CD4-positive, alpha-beta T cell (primary cell): Measurements from ENCODE around the gene C4orf50. TPM values are rescaled to one million over a fixed set of nuclear protein-coding genes. Genes with fewer than 3 reads are reported as not detected.

Experiments
- ATAC-seq: fragments of 200-7000 bp; cut with Tn5 transposase; one replicate; pipeline ENCODE4 v1.10.0; 2022; ENCODE audit warnings: mild to moderate bottlenecking; ENCODE audit not compliant: poor library complexity
- CTCF ChIA-PET: fragments of 350-600 bp; sonication (Branson Sonifier 250); formaldehyde crosslinking; loops from one replicate; lab custom pipeline; 2021; ENCODE audit warnings: antibody characterized with exemption, inconsistent platforms; lab: Charles Lee
- POLR2A ChIA-PET: fragments of 350-600 bp; sonication (Branson Sonifier 250); formaldehyde crosslinking; loops from one replicate; lab custom pipeline; 2021; ENCODE audit warnings: antibody characterized with exemption, inconsistent platforms; lab: Charles Lee
- DNase-seq, 14 experiments: peaks; one replicate each; pipeline ENCODE4 v3.0.0-alpha.2; 2013 to 2020; ENCODE audit warnings: mixed read lengths in 2 of 14
- H3K27ac ChIP-seq, 2 donors: one replicate each; pipeline versions ENCODE4 v1.5.1 to v1.7.0; 2013; ENCODE audit warnings: low read length in 2 of 2, low read depth in 1 of 2, mild to moderate bottlenecking in 1 of 2
- H3K27me3 ChIP-seq, 2 experiments: 1 replicate in 1 of 2; 2 replicates in 1 of 2; pipeline versions ENCODE4 v1.6.1 to v1.7.0; 2013; ENCODE audit warnings: low read length in 2 of 2, control low read depth in 1 of 2, mild to moderate bottlenecking in 1 of 2, moderate library complexity in 1 of 2; ENCODE audit not compliant: insufficient read depth in 2 of 2, control insufficient read depth in 1 of 2
- H3K36me3 ChIP-seq: one replicate; pipeline ENCODE4 v1.6.1; 2013; ENCODE audit warnings: low read length, control low read depth; ENCODE audit not compliant: insufficient read depth
- H3K4me1 ChIP-seq: one replicate; pipeline ENCODE4 v1.6.1; 2013; ENCODE audit warnings: low read length, control low read depth; ENCODE audit not compliant: insufficient read depth
- H3K4me3 ChIP-seq: one replicate; pipeline ENCODE4 v1.5.1; 2013; ENCODE audit warnings: mild to moderate bottlenecking, low read length, moderate library complexity
- H3K9me3 ChIP-seq, 2 experiments: 1 replicate in 1 of 2; 2 replicates in 1 of 2; pipeline versions ENCODE4 v1.6.1 to v1.7.0; 2013; ENCODE audit warnings: low read length in 2 of 2, mild to moderate bottlenecking in 2 of 2, control low read depth in 1 of 2, moderate library complexity in 1 of 2; ENCODE audit not compliant: control insufficient read depth in 1 of 2, insufficient read depth in 1 of 2
- H3K27ac Mint-ChIP-seq: one replicate; pipeline ENCODE4 v1.8.0; 2020; ENCODE audit warnings: mixed read lengths
- H3K27me3 Mint-ChIP-seq: one replicate; pipeline ENCODE4 v1.8.0; 2021; ENCODE audit warnings: mixed read lengths
- H3K36me3 Mint-ChIP-seq: one replicate; pipeline ENCODE4 v1.8.0; 2021; ENCODE audit warnings: low read depth, mixed read lengths
- H3K4me1 Mint-ChIP-seq: one replicate; pipeline ENCODE4 v1.8.0; 2021; ENCODE audit warnings: low read depth, mixed read lengths
- H3K4me3 Mint-ChIP-seq: one replicate; pipeline ENCODE4 v1.8.0; 2020; ENCODE audit warnings: mild to moderate bottlenecking, mixed read lengths
- H3K9me3 Mint-ChIP-seq: one replicate; pipeline ENCODE4 v1.8.0; 2020; ENCODE audit warnings: mixed read lengths
- CTCF ChIP-seq: fragments of 200-600 bp; IDR thresholded peaks from one replicate; pipeline ENCODE4 v1.8.0; 2022; ENCODE audit warnings: antibody characterized with exemption, mild to moderate bottlenecking
- intact Hi-C, 2 experiments: fragments of 100-400 bp; cut with DNase I in 1 of 2; cut with micrococcal nuclease in 1 of 2; formaldehyde crosslinking; loops; one replicate each; pipeline versions ENCODE4 v1.15.1 to v1.9.0; 2023 to 2025; cut with DNase I, micrococcal nuclease
- total RNA-seq, 174 experiments: library from RNA in 2 of 174; stranded (reverse) in 2 of 174; gene quantifications; one replicate each; pipeline ENCODE4 v1.2.3 and lab custom pipeline; 2021 to 2026

The C4orf50 gene
- total RNA-seq, 2 experiments from 2014 or later, result 0.16 to 0.20 TPM

- Histone ChIP-seq H3K27me3 (peaks cover 0 to 2% of the 10 kb centered on the region in 2 experiments), H3K4me1 (no peaks in the 10 kb centered on the region), H3K4me3 (no peak overlapping the region), H3K36me3 (no peaks in the 10 kb centered on the region), H3K9me3 (peaks cover 0 to 25% of the 10 kb centered on the region in 2 experiments), H3K27ac (no peak overlapping the region)
- Mint-ChIP-seq H3K27ac (no peak overlapping the region), H3K4me3 (no peak overlapping the region), H3K4me1 (no peaks in the 10 kb centered on the region), H3K36me3 (no peaks in the 10 kb centered on the region), H3K27me3 (peaks cover 25% of the 10 kb centered on the region), H3K9me3 (peaks cover 12% of the 10 kb centered on the region)
- ATAC-seq (no peak), DNase-seq (no peak)
- POLR2A ChIA-PET, result no interaction called here
- intact Hi-C loops, result no loop called here
- TF ChIP-seq CTCF, result no peak
- CTCF ChIA-PET, result no interaction called here
These were observed 72.3 kb downstream of the C4orf50 start for GRCh38 chr4:5945936-5946335.

- TF ChIP-seq CTCF, result no peak
- DNase-seq (no peak), ATAC-seq (no peak)
- CTCF ChIA-PET, result no interaction called here
- Histone ChIP-seq H3K9me3 (peaks cover 0 to 25% of the 10 kb centered on the region in 2 experiments), H3K36me3 (no peaks in the 10 kb centered on the region), H3K4me1 (no peaks in the 10 kb centered on the region), H3K27ac (no peak overlapping the region), H3K27me3 (peaks cover 0 to 2% of the 10 kb centered on the region in 2 experiments), H3K4me3 (no peak overlapping the region)
- POLR2A ChIA-PET, result no interaction called here
- peaks cover 20% of the 10 kb centered on the region for H3K27me3 Mint-ChIP-seq
- H3K4me3 Mint-ChIP-seq, result no peak overlapping the region
- no peaks in the 10 kb centered on the region for H3K36me3 Mint-ChIP-seq
- H3K27ac Mint-ChIP-seq, result no peak overlapping the region
- H3K4me1 Mint-ChIP-seq, result no peaks in the 10 kb centered on the region
- intact Hi-C loops, result no loop called here
- H3K9me3 Mint-ChIP-seq, result peaks cover 10% of the 10 kb centered on the region
These were observed 73.1 kb downstream of the C4orf50 start for GRCh38 chr4:5945171-5945570.

- CTCF ChIA-PET, result no interaction called here
These were observed 74.7 kb downstream of the C4orf50 start for GRCh38 chr4:5943561-5943960.

More at GRCh38 chr4:5943561-5943960, 74.7 kb downstream of the C4orf50 start:
- Mint-ChIP-seq H3K27me3 (peaks cover 13% of the 10 kb centered on the region), H3K9me3 (peaks cover 8% of the 10 kb centered on the region), H3K27ac (no peak overlapping the region), H3K4me1 (no peaks in the 10 kb centered on the region), H3K4me3 (no peak overlapping the region), H3K36me3 (no peaks in the 10 kb centered on the region)
- intact Hi-C loops, result no loop called here
- TF ChIP-seq CTCF, result no peak
- POLR2A ChIA-PET, result no interaction called here
- Histone ChIP-seq H3K27ac (no peak overlapping the region), H3K27me3 (peaks cover 0 to 2% of the 10 kb centered on the region in 2 experiments), H3K4me3 (no peak overlapping the region), H3K36me3 (no peaks in the 10 kb centered on the region), H3K4me1 (no peaks in the 10 kb centered on the region), H3K9me3 (peaks cover 0 to 25% of the 10 kb centered on the region in 2 experiments)
- DNase-seq (peak in 1 of 14 experiments; percentile 1), ATAC-seq (no peak)
